K562 (cell line): ENCODE data around the gene TXNIP. TPM values are rescaled to one million over a fixed set of nuclear protein-coding genes. Genes with fewer than 3 reads are reported as not detected.

Source experiments
- BRD4 ChIP-seq: fragments of 200-600 bp; sonication (generic); IDR thresholded peaks from 2 replicates; pipeline ENCODE4 v1.6.1; 2017; ENCODE audit warnings: inconsistent platforms
- CBX1 ChIP-seq: sonication (generic); IDR thresholded peaks from 2 replicates; pipeline ENCODE4 v1.6.1; 2016; ENCODE audit warnings: antibody characterized with exemption, low read depth, mild to moderate bottlenecking
- DNMT1 ChIP-seq: fragments of 450-650 bp; IDR thresholded peaks from 2 replicates; pipeline ENCODE4 v1.6.1; 2016; ENCODE audit warnings: antibody characterized with exemption, mild to moderate bottlenecking
- ELK3 ChIP-seq: fragments of 450-650 bp; formaldehyde crosslinking; IDR thresholded peaks from 2 replicates; pipeline ENCODE4 v1.4.0; 2020; ENCODE audit warnings: mild to moderate bottlenecking
- GTF2F1 ChIP-seq: IDR thresholded peaks from 2 replicates; pipeline ENCODE4 v1.6.1; 2011; ENCODE audit warnings: low read depth, low read length, improper control_type of control experiment
- ILF3 ChIP-seq: fragments of 450-650 bp; IDR thresholded peaks from 2 replicates; pipeline ENCODE4 v1.6.1; 2018; ENCODE audit warnings: antibody characterized with exemption, mild to moderate bottlenecking, moderate library complexity, borderline replicate concordance
- MAFF ChIP-seq: IDR thresholded peaks from 2 replicates; pipeline ENCODE4 v1.6.1; 2012; ENCODE audit warnings: low read length, improper control_type of control experiment
- MAFG ChIP-seq: fragments of 450-650 bp; conservative IDR thresholded peaks from 2 replicates; pipeline ENCODE4 v1.6.1; 2016; ENCODE audit warnings: missing genetic modification characterization, missing compliant biosample characterization
- NFIX ChIP-seq: fragments of 250-450 bp; sonication (Bioruptor Pico); IDR thresholded peaks from 2 replicates; pipeline ENCODE4 v1.4.0; 2020; ENCODE audit warnings: low read depth, mild to moderate bottlenecking, moderate library complexity
- NONO ChIP-seq, 2 experiments: fragments of 200-400 bp in 1 of 2; fragments of 450-650 bp in 1 of 2; formaldehyde crosslinking in 1 of 2; IDR thresholded peaks; 2 replicates each; pipeline ENCODE4 v1.6.1; 2017; ENCODE audit warnings: low read depth in 2 of 2, mild to moderate bottlenecking in 2 of 2, moderate library complexity in 2 of 2, low read length in 1 of 2
- NR2C2 ChIP-seq, 2 experiments: fragments of 200-800 bp in 1 of 2; sonication (Bioruptor generic) in 1 of 2; sonication (generic) in 1 of 2; formaldehyde crosslinking in 1 of 2; IDR thresholded peaks; 2 replicates each; pipeline versions ENCODE4 v1.6.1 to v1.8.0; 2016 to 2022; ENCODE audit warnings: mild to moderate bottlenecking in 1 of 2, missing compliant biosample characterization in 1 of 2, missing genetic modification characterization in 1 of 2, missing genetic modification reagents in 1 of 2
- NR3C1 ChIP-seq: sonication (generic); formaldehyde crosslinking; IDR thresholded peaks from 2 replicates; pipeline ENCODE4 v1.8.1; 2022; ENCODE audit warnings: missing genetic modification reagents
- PCBP2 ChIP-seq: fragments of 200-400 bp; formaldehyde crosslinking; IDR thresholded peaks from 2 replicates; pipeline ENCODE4 v1.6.1; 2018; ENCODE audit warnings: low read length, low read depth, mild to moderate bottlenecking, moderate library complexity; ENCODE audit not compliant: poor library complexity, severe bottlenecking
- POLR2B ChIP-seq: fragments of 450-650 bp; IDR thresholded peaks from 2 replicates; pipeline ENCODE4 v1.6.1; 2018; ENCODE audit warnings: low read depth; ENCODE audit not compliant: partially characterized antibody
- RBM39 ChIP-seq: fragments of 200-400 bp; formaldehyde crosslinking; optimal IDR thresholded peaks from 2 replicates; pipeline ENCODE3; 2018; ENCODE audit warnings: low read depth, low read length
- RFX1 ChIP-seq: fragments of 450-650 bp; IDR thresholded peaks from 2 replicates; pipeline ENCODE4 v1.6.1; 2016; ENCODE audit warnings: mild to moderate bottlenecking, moderate library complexity
- RHOXF2B ChIP-seq: fragments of 250-450 bp; sonication (Bioruptor Pico); conservative IDR thresholded peaks from 2 replicates; pipeline ENCODE4 v1.5.1; 2021
- SIN3A ChIP-seq, 2 experiments: fragments of 150-350 bp in 1 of 2; IDR thresholded peaks; 2 replicates each; pipeline ENCODE4 v1.6.1; 2011 to 2016; ENCODE audit warnings: borderline replicate concordance in 2 of 2, low read depth in 2 of 2, low read length in 2 of 2, mild to moderate bottlenecking in 2 of 2, moderate library complexity in 2 of 2; ENCODE audit not compliant: control insufficient read depth in 1 of 2
- SMAD2 ChIP-seq: fragments of 150-350 bp; IDR thresholded peaks from 2 replicates; pipeline ENCODE4 v1.6.1; 2014; ENCODE audit warnings: low read depth, mild to moderate bottlenecking, low read length
- SOX6 ChIP-seq: fragments of 450-650 bp; IDR thresholded peaks from 2 replicates; pipeline ENCODE4 v1.6.1; 2014; ENCODE audit warnings: mild to moderate bottlenecking
- ZNF165 ChIP-seq: fragments of 250-450 bp; sonication (Bioruptor Pico); IDR thresholded peaks from 2 replicates; pipeline ENCODE4 v1.4.0; 2020; ENCODE audit warnings: borderline replicate concordance
- ZNF217 ChIP-seq: sonication (generic); formaldehyde crosslinking; IDR thresholded peaks from 2 replicates; pipeline ENCODE4 v1.8.0; 2022; ENCODE audit warnings: mild to moderate bottlenecking, missing genetic modification reagents
- ZNF253 ChIP-seq: fragments of 250-450 bp; sonication (Bioruptor Pico); conservative IDR thresholded peaks from 2 replicates; pipeline ENCODE4 v1.6.1; 2021; ENCODE audit warnings: mild to moderate bottlenecking
- ZNF280B ChIP-seq: fragments of 250-450 bp; sonication (Bioruptor Pico); IDR thresholded peaks from 2 replicates; pipeline ENCODE4 v1.5.1; 2021; ENCODE audit warnings: mild to moderate bottlenecking
- polyA plus RNA-seq, 8 experiments: library from polyadenylated mRNA; depleted of rRNA in 4 of 8; stranded (reverse) in 5 of 8; unstranded in 3 of 8; fragments of >200 nt; fragmentation: Nextera tagmentation in 2 of 8; fragmentation: Illumina TruSeq in 1 of 8; extraction: Ambion mirVana in 2 of 8; extraction: Trizol in 1 of 8; gene quantifications; 2 replicates each; pipeline versions ENCODE4 v1.2.1 to v1.2.3, GENCODE V29; 2011 to 2014; ENCODE audit warnings: inconsistent platforms in 1 of 8, missing spikeins in 1 of 8
- total RNA-seq, 7 experiments: library from RNA; depleted of rRNA in 6 of 7; stranded (reverse); fragments of >200 nt in 6 of 7; fragmentation: Illumina TruSeq in 2 of 7; extraction: Trizol in 2 of 7; gene quantifications; 2 replicates each; pipeline versions ENCODE4 v1.2.1 to v1.2.3, GENCODE V29; 2011 to 2021; ENCODE audit warnings: low replicate concordance in 1 of 7
- TF ChIP-seq, protein P1 (sequence below): fragments of 450-650 bp; IDR thresholded peaks from one replicate; pipeline ENCODE4 v1.6.1; 2018; ENCODE audit warnings: mild to moderate bottlenecking, moderate library complexity; ENCODE audit not compliant: partially characterized antibody
- TF ChIP-seq, protein P2 (sequence below): fragments of 450-650 bp; formaldehyde crosslinking; IDR thresholded peaks from 2 replicates; pipeline ENCODE4 v1.4.0; 2022; ENCODE audit warnings: mild to moderate bottlenecking, moderate library complexity

Gene TXNIP
- total and polyA plus RNA-seq, 9 of the 15 experiments (the other 6 are each of a cell fraction or from before 2014, with no cell fraction given), result 120 to 499 (median 257) TPM

GRCh38 chr1:145992502-145992936 is 3.9 kb downstream of the TXNIP start (continued):
- TF ChIP-seq NFIX (CRISPR knock-in tag) (no peak), SOX6 (no peak), ZNF217 (CRISPR knock-in tag) (no peak), ILF3 (peak; percentile 18; the same call in 1 of the 2 replicates), ELK3 (CRISPR knock-in tag) (no peak), CBX1 (no peak), PCBP2 (no peak), NR3C1 (CRISPR knock-in tag) (no peak), BRD4 (no peak), MAFF (no peak), ZNF165 (CRISPR knock-in tag) (no peak), SIN3A (IDR thresholded peaks at IDR 0.05; ENCODE audit: borderline replicate concordance in 2 of 2, control insufficient read depth in 1 of 2, low read depth in 2 of 2, low read length in 2 of 2) (0 out of 4 replicates have a peak, but pooled peaks of 1 of the 2 experiments have one; percentile 23), ZNF253 (CRISPR knock-in tag) (peak; percentile 68; the same call in 1 of the 2 replicates), MAFG (tag) (no peak), RFX1 (no peak), NONO (IDR thresholded peaks at IDR 0.05; ENCODE audit: low read depth in 2 of 2, low read length in 1 of 2) (no peak), ZNF280B (CRISPR knock-in tag) (no peak), SMAD2 (no peak), GTF2F1 (no peak), RHOXF2B (CRISPR knock-in tag) (peak; percentile 61; the same call in 1 of the 2 replicates), DNMT1 (no peak), RBM39 (no peak), POLR2B (no peak), NR2C2 (CRISPR knock-in tag; IDR thresholded peaks at IDR 0.05) (no peak), NR2C2 (tag; IDR thresholded peaks at IDR 0.05) (peak; percentile 42; the same call in 1 of the 2 replicates)
- TF ChIP-seq, protein P1, sequence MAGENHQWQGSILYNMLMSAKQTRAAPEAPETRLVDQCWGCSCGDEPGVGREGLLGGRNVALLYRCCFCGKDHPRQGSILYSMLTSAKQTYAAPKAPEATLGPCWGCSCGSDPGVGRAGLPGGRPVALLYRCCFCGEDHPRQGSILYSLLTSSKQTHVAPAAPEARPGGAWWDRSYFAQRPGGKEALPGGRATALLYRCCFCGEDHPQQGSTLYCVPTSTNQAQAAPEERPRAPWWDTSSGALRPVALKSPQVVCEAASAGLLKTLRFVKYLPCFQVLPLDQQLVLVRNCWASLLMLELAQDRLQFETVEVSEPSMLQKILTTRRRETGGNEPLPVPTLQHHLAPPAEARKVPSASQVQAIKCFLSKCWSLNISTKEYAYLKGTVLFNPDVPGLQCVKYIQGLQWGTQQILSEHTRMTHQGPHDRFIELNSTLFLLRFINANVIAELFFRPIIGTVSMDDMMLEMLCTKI, result no peak
- TF ChIP-seq, protein P2, sequence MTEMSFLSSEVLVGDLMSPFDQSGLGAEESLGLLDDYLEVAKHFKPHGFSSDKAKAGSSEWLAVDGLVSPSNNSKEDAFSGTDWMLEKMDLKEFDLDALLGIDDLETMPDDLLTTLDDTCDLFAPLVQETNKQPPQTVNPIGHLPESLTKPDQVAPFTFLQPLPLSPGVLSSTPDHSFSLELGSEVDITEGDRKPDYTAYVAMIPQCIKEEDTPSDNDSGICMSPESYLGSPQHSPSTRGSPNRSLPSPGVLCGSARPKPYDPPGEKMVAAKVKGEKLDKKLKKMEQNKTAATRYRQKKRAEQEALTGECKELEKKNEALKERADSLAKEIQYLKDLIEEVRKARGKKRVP (CRISPR knock-in tag), result 0 out of 2 replicates have a peak, but pooled peaks have one; percentile 29
